NCI-H748 (cell line): ENCODE results near the gene SLC23A2.
A peak's percentile ranks its signal among the peaks of the same experiment; 100 is the strongest.

Experiments used
- DNase-seq: peaks from one replicate; lab custom pipeline; 2025; ENCODE audit not compliant: unreplicated experiment; lab: John Stamatoyannopoulos, UW

SLC23A2 gene

GRCh38 chr20:4910951-4911350 is 90.4 kb downstream of the SLC23A2 start:
- no peak for DNase-seq

GRCh38 chr20:4905613-4906012 is 95.7 kb downstream of the SLC23A2 start:
- peak; percentile 22 for DNase-seq

GRCh38 chr20:4905195-4905594 is 96.1 kb downstream of the SLC23A2 start:
- DNase-seq, result peak; percentile 20

GRCh38 chr20:4904127-4904860 is 97.0 kb downstream of the SLC23A2 start:
- no peak for DNase-seq

- DNase-seq, result no peak
These were observed 98.5 kb downstream of the SLC23A2 start for GRCh38 chr20:4902788-4903187.

- DNase-seq, result peak; percentile 45
These were observed 100.1 kb downstream of the SLC23A2 start for GRCh38 chr20:4901031-4901818.

GRCh38 chr20:4898282-4899244 is 102.7 kb downstream of the SLC23A2 start:
- DNase-seq, result no peak

- DNase-seq, result no peak
These were observed 103.7 kb downstream of the SLC23A2 start for GRCh38 chr20:4897600-4897999.

GRCh38 chr20:4896971-4897497 is 104.3 kb downstream of the SLC23A2 start:
- DNase-seq, result no peak

GRCh38 chr20:4896119-4896702 is 105.1 kb downstream of the SLC23A2 start:
- DNase-seq, result no peak

GRCh38 chr20:4894981-4895381 is 106.3 kb downstream of the SLC23A2 start:
- DNase-seq, result no peak

GRCh38 chr20:4894409-4894808 is 106.9 kb downstream of the SLC23A2 start:
- DNase-seq, result no peak

GRCh38 chr20:4893709-4894108 is 107.6 kb downstream of the SLC23A2 start:
- DNase-seq, result no peak

- DNase-seq, result no peak
These were observed 109.3 kb downstream of the SLC23A2 start for GRCh38 chr20:4891997-4892396.

- DNase-seq, result no peak
These were observed 110.0 kb downstream of the SLC23A2 start for GRCh38 chr20:4891190-4891763.

- DNase-seq, result no peak
These were observed 111.9 kb downstream of the SLC23A2 start for GRCh38 chr20:4889446-4889845.

GRCh38 chr20:4887586-4887985 is 113.7 kb downstream of the SLC23A2 start:
- DNase-seq, result no peak

GRCh38 chr20:4886771-4887527 is 114.4 kb downstream of the SLC23A2 start:
- no peak for DNase-seq

- DNase-seq, result no peak
These were observed 115.4 kb downstream of the SLC23A2 start for GRCh38 chr20:4885877-4886276.

- no peak for DNase-seq
These were observed 117.8 kb downstream of the SLC23A2 start for GRCh38 chr20:4883546-4883945.
